Memory B cell (primary cell): Measurements from ENCODE around the gene TTC23L.

ENCODE experiments used
- ATAC-seq: fragments of 150-1000 bp; cut with Tn5 transposase; 2 replicates; pipeline ENCODE4 v1.10.0; 2021; ENCODE audit warnings: low read depth, mild to moderate bottlenecking, moderate library complexity
- DNase-seq, 2 donors: peaks; one replicate each; pipeline ENCODE4 v3.0.0; 2022; ENCODE audit warnings: low spot score in 2 of 2
- H3K27ac Mint-ChIP-seq: one replicate; pipeline ENCODE4 v1.8.0; 2022; ENCODE audit warnings: mild to moderate bottlenecking, moderate library complexity, mixed read lengths
- H3K27me3 Mint-ChIP-seq: one replicate; pipeline ENCODE4 v1.8.0; 2022; ENCODE audit warnings: mixed read lengths
- H3K36me3 Mint-ChIP-seq: one replicate; pipeline ENCODE4 v1.8.0; 2022; ENCODE audit warnings: mild to moderate bottlenecking, mixed read lengths
- H3K4me1 Mint-ChIP-seq: one replicate; pipeline ENCODE4 v1.8.0; 2022; ENCODE audit warnings: mixed read lengths
- H3K4me3 Mint-ChIP-seq: one replicate; pipeline ENCODE4 v1.8.0; 2022; ENCODE audit warnings: mild to moderate bottlenecking, moderate library complexity, mixed read lengths
- H3K9me3 Mint-ChIP-seq: one replicate; pipeline ENCODE4 v1.8.0; 2022; ENCODE audit warnings: mixed read lengths

TTC23L gene, protein sequence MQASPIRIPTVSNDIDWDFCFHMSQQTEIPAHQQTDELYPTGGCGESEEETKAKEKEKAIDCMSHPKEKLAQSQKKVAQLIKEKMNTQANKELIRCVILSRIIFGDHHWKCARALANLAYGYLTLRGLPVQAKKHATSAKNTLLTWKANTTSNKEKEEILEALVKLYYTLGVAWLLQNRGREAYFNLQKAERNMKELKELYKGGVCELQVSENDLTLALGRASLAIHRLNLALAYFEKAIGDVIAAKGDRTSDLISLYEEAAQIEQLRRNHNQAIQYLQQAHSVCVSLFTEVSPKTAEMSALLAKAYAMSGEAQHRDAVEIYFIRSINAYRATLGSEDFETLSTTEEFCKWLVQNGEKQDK

DNA sequence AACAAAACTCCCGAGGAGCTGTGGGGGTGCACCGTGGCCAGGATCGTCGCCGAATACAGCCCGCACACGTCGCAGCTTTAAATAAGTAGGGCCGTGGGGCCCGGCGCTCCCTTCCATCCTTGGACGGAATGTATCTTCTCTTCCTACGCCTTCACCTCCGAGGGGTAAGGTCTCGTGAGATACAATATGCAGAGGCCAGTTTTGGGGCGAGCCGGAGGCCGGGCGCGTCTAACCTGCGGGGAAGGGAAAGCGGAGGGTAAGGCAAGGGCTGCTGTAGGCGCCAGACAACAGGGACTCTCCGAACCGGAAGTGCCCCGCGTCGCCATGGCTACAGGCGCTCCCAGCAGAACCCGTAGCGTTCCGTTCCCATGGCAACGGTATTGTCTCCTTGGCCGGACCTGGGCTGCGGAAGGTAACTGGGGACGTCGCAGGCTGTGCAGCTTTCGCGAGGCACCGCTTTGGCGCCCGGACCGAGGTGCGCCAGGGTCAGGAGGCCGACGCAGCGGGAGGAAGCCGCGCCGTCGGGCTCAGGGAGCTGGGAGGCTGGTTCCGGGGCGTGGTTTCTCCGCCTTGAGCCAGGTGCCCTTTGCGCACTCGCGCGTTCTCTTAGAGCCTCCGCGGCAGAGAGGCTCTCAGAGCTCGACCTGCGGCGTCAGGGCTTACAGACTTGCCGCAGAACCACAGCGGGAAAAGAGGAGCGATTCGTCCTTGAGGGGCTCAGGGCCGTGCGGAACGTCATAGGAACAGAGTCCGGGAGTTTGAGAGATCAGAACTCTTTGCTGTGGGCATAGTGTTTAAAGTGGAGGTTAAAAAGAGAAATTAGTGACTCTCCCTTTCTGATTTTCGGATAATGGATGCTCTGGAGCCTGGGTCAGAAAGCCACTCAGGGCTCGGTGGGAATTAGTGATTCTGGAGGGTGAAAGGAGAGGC, at the start of gene TTC23L:
Gene TTC23L (plus strand): TSS at position 380 of the 930 bp plus-strand sequence. CDS start 1,508 bp downstream, outside the sequence.
- Mint-ChIP-seq H3K27me3 (no peaks in the 10 kb centered on the region), H3K9me3 (no peaks in the 10 kb centered on the region), H3K4me1 (peaks cover 11% of the 10 kb centered on the region), H3K27ac (peak within 1 kb of the TSS; percentile 94), H3K36me3 (no peaks in the 10 kb centered on the region), H3K4me3 (peak within 1 kb of the TSS; percentile 92)
- DNase-seq (peak; percentile 88 to 91), ATAC-seq (peak; percentile 92)

DNA sequence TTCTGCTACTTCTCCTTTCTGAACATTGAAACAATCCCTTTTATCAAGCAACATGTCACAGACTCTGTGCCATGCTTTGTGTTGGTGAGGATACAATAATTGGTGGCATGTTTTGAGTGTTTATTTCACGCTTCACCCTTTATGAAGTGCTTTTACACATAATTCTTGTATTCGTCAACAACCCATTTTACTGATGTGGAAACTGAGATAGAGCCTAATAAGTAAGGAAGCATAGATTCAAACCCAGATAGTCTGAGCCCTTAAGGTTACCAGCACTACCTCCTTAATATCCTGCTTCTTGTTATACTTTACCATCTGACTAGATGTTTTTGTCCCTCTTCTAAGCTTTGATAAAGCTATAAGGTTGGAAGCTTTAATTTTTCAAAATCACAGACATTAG, 49.3 kb upstream of the TTC23L start:
- Mint-ChIP-seq H3K27me3 (peaks cover 4% of the 10 kb centered on the region), H3K9me3 (peaks cover 6% of the 10 kb centered on the region), H3K4me3 (no peak overlapping the region)

DNA sequence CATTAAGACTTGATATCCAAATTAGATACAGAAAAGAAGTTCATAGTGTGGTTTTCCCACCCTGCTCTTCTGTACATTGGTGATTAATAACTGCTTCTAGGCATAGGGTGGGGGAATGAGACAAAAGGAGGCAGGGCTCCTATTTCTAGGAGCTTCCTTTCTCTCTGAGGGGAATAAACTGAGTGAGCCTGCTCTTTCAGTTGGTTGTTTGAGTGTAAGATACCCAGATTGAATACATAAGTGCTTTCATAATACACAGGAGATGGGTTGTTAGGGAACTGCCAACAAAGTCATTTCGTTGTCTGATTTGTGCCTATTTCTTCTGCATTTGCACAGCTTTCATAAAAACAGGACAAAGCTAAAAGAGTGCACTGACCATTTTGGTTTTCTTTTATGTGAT, 48.9 kb upstream of the TTC23L start:
- no peak for ATAC-seq
- no peaks in the 10 kb centered on the region for H3K36me3 Mint-ChIP-seq
- DNase-seq, result no peak

More for the DNA sequence above, 49.3 kb upstream of the TTC23L start:
- ATAC-seq (no peak), DNase-seq (no peak)
- no peak overlapping the region for H3K27ac Mint-ChIP-seq
- H3K36me3 Mint-ChIP-seq, result no peaks in the 10 kb centered on the region
- H3K4me1 Mint-ChIP-seq, result no peaks in the 10 kb centered on the region

DNA sequence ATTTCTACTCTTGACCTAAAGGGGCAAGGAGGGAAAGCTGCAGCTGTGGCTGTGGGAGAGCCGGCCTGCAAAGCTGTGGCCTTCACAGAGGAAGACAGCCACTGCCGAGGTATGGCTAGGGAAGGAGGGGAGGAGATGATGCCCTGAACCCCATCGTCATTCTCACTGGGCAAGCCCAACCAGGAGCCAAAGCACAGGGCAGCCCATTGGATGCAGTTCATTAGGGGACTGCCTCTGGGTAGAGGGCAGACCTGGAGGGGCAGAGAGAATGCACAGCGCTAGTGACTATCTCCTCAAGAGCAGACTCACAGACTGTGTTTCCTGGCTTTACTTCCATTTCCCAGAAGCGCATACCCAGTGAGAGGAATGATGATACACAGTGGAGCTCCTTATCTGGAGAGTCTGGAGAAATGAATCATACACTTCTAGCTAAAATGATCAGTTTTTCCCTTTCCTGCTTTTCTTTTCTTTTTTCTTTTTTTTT, 47.2 kb upstream of the TTC23L start:
- H3K27me3 Mint-ChIP-seq, result peaks cover 4% of the 10 kb centered on the region
- no peaks in the 10 kb centered on the region for H3K36me3 Mint-ChIP-seq
- no peaks in the 10 kb centered on the region for H3K4me1 Mint-ChIP-seq
- no peak overlapping the region for H3K4me3 Mint-ChIP-seq
- DNase-seq, result no peak
- ATAC-seq, result no peak
- no peak overlapping the region for H3K27ac Mint-ChIP-seq
- peaks cover 3% of the 10 kb centered on the region for H3K9me3 Mint-ChIP-seq

More for the DNA sequence above, 48.9 kb upstream of the TTC23L start:
- Mint-ChIP-seq H3K27ac (no peak overlapping the region), H3K4me3 (no peak overlapping the region), H3K4me1 (no peaks in the 10 kb centered on the region), H3K9me3 (peaks cover 6% of the 10 kb centered on the region), H3K27me3 (peaks cover 4% of the 10 kb centered on the region)

DNA sequence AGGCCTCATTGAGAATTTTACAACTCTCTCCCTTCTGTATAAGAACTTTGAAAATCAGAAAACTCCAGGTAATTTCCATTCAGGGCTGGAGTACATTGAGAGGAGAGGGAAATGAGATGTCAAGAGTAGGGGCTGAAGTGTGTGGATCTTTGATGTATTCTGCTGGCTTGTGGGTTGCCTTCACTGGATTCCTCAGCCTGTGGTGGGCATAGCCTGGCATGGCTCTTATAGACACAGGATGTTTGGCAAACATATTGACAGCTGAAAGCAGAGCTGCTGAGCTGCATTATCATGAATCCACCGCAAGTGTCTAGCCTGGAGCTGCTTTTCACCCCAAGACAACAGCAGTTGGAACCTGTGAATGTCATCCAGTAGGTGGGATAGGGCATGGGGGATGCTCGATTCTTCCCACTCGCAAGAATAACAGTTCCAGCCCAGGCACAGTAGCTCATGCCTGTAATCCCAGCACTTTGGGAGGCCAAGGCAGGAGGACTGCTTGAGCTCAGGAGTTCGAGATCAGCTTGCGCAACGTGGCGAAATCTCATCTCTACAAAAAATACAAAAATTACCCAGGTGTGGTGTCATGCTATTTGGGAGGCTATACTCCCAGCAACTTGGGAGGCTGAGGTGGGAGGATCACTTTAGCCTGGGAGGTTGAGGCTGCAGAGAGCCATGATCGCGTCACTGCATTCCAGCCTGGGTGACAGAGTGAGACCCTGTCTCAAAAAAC, 36.0 kb upstream of the TTC23L start:
- no peaks in the 10 kb centered on the region for H3K9me3 Mint-ChIP-seq
- ATAC-seq, result no peak
- H3K4me1 Mint-ChIP-seq, result no peaks in the 10 kb centered on the region
- no peak for DNase-seq
- H3K27ac Mint-ChIP-seq, result no peak overlapping the region
- H3K27me3 Mint-ChIP-seq, result peaks cover 12% of the 10 kb centered on the region
- no peaks in the 10 kb centered on the region for H3K36me3 Mint-ChIP-seq
- no peak overlapping the region for H3K4me3 Mint-ChIP-seq

DNA sequence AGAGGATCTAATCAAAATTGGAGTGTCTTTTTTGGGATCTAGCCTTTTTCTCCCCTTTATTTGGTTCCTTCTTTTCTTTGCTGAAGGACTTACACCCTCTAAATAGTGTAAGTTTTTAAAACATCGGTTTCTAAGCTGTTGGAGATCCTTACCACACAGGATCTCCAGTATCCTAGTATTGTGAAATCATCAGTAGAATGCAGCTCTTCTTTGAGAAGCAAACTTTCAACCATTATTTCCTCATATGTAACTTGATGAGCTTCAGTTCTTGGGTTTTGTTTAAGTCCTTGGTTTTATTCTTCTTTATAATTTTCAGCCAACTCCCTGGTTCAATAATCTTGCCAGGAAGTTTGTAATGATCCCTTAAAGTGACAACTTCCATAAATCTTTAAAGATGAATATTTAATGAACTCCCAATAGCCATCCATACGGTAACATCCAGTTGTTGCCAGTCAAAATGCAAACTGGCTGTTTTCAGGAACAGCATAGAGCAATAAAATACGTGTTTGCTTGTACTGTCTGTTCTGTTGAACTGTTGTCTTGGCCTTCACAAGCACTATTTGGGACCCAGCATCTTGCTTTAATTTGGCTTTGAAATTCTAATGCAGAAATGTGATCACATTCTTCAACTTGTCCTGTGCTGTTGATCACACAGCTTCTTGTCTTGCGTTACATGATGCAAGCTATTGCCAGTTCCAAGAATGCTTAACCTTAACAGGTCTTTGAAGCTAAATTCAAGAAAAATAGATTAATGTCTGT, 34.8 kb upstream of the TTC23L start:
- DNase-seq (no peak), ATAC-seq (no peak)
- no peak overlapping the region for H3K4me3 Mint-ChIP-seq
- H3K27me3 Mint-ChIP-seq, result peaks cover 12% of the 10 kb centered on the region
- no peaks in the 10 kb centered on the region for H3K4me1 Mint-ChIP-seq
- no peaks in the 10 kb centered on the region for H3K9me3 Mint-ChIP-seq
- no peak overlapping the region for H3K27ac Mint-ChIP-seq
- H3K36me3 Mint-ChIP-seq, result no peaks in the 10 kb centered on the region

DNA sequence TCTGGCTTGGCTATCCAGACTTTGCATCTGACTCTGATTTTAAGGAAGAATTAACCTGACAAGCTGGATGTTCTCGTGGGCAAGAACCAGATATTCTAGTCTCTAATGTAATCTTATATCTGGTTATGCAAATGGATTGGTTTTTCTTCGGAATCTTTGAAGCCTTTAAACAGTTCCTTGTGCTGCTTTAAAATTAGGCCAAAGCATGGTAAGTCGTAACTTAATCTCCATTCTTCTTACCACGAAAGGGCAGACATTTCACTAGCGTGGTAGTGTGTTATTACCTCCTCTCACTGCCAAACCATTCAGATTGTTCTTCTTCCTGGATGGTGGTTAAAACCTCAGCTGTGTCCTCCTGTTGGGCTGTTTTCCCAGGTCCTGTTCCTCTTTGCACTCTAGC, 34.1 kb upstream of the TTC23L start:
- Mint-ChIP-seq H3K4me1 (no peaks in the 10 kb centered on the region), H3K4me3 (no peak overlapping the region), H3K27ac (no peak overlapping the region), H3K9me3 (no peaks in the 10 kb centered on the region), H3K27me3 (peaks cover 12% of the 10 kb centered on the region), H3K36me3 (no peaks in the 10 kb centered on the region)
- DNase-seq, result no peak
- no peak for ATAC-seq

DNA sequence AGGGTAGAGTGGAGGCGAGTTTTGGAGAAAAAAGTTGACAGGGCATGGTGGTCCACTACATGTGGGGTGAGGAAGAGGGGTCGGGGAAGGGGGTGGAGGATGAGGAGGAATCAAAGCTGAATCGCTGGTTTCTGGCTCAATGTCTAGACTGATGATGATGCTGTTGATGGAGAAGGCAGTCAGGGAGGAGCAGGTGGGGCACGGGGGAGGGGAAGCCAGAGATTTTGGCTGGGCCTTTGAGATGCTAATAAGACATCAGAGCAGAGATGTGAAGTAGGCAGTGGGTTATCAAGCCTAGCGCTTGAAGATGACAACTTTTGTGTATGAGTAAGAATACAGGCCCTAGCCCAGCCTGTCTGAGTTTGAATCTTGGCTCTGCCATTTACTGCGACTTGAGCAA, 32.4 kb upstream of the TTC23L start:
- H3K36me3 Mint-ChIP-seq, result no peaks in the 10 kb centered on the region
- DNase-seq (no peak), ATAC-seq (no peak)
- H3K27ac Mint-ChIP-seq, result no peak overlapping the region
- H3K27me3 Mint-ChIP-seq, result peaks cover 15% of the 10 kb centered on the region
- no peaks in the 10 kb centered on the region for H3K4me1 Mint-ChIP-seq
- H3K9me3 Mint-ChIP-seq, result no peaks in the 10 kb centered on the region
- H3K4me3 Mint-ChIP-seq, result no peak overlapping the region

DNA sequence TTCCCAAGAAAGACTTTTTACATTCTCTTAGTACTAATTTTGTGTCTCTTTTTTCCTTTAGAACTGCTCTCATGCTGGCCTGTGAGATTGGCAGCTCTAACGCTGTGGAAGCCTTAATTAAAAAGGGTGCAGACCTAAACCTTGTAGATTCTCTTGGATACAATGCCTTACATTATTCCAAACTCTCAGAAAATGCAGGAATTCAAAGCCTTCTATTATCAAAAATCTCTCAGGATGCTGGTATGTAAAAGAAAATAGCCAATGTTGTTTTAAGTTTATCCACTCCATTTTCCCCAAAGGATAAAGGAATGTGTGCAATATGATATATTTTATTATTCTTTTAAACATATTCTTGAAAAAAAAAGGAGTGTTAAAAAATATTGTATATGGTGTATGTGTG, 27.3 kb upstream of the TTC23L start:
- H3K4me3 Mint-ChIP-seq, result no peak overlapping the region
- no peaks in the 10 kb centered on the region for H3K36me3 Mint-ChIP-seq
- no peaks in the 10 kb centered on the region for H3K4me1 Mint-ChIP-seq
- H3K27ac Mint-ChIP-seq, result no peak overlapping the region
- H3K27me3 Mint-ChIP-seq, result peaks cover 5% of the 10 kb centered on the region
- H3K9me3 Mint-ChIP-seq, result no peaks in the 10 kb centered on the region
- DNase-seq, result no peak
- no peak for ATAC-seq

DNA sequence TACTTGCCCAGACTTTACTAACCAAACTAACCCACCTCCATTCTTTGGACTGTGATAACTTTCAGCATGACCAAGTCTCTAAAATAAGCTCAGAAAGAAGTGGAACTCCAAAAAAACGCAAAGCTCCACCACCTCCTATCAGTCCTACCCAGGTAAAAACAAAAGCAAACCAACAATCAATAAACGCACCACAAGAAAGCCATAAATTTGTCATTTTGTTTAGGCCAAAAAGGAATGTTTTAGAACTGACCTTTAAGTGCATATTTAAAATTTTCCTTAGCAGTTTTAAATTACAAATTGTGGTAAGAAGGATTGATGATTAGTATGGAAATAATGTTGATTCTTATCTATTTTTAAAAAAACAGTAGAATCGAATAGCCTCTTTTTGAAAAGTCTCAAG, 25.5 kb upstream of the TTC23L start:
- no peak overlapping the region for H3K4me3 Mint-ChIP-seq
- DNase-seq (no peak), ATAC-seq (no peak)
- H3K9me3 Mint-ChIP-seq, result no peaks in the 10 kb centered on the region
- no peaks in the 10 kb centered on the region for H3K4me1 Mint-ChIP-seq
- H3K36me3 Mint-ChIP-seq, result no peaks in the 10 kb centered on the region
- H3K27ac Mint-ChIP-seq, result no peak overlapping the region
- peaks cover 3% of the 10 kb centered on the region for H3K27me3 Mint-ChIP-seq

DNA sequence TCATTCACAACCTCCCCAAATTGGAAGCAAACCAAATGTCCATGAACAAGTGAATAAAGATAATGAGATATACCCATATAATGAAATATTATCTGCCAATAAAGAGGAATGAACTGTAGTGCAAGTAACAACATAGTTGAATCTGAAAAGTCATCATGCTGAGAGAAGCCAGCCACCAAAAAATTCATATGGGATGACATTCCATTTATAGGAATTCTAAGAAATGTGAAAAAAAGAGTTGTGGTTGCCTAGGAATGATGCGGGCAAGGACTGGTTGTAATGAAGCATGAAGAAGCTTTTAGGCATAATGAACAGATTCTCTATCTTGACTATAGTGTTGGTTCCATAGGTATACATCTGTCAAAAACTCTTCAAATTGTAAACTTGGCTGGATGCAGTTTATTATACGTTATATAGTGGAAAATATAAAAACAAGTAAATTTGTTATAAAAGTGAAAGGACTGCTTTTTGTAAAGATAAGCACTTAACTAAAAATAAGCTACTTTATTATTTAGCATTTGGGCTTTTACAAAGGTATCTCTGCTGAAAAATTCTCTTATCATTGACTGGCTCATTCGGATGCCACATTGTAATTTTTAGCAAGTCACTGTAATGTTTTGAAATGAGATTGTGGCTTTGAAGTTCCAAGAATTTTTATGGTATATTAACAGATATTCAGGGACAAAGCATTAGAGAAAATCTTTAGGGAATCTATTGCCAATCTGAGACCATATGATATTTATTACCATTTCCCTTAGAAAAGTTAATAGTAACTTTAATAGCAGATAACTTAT, 21.2 kb upstream of the TTC23L start:
- H3K4me3 Mint-ChIP-seq, result no peak overlapping the region
- no peaks in the 10 kb centered on the region for H3K9me3 Mint-ChIP-seq
- ATAC-seq, result no peak
- H3K27me3 Mint-ChIP-seq, result peaks cover 2% of the 10 kb centered on the region
- no peak for DNase-seq
- H3K27ac Mint-ChIP-seq, result no peak overlapping the region
- H3K36me3 Mint-ChIP-seq, result no peaks in the 10 kb centered on the region
- no peaks in the 10 kb centered on the region for H3K4me1 Mint-ChIP-seq

DNA sequence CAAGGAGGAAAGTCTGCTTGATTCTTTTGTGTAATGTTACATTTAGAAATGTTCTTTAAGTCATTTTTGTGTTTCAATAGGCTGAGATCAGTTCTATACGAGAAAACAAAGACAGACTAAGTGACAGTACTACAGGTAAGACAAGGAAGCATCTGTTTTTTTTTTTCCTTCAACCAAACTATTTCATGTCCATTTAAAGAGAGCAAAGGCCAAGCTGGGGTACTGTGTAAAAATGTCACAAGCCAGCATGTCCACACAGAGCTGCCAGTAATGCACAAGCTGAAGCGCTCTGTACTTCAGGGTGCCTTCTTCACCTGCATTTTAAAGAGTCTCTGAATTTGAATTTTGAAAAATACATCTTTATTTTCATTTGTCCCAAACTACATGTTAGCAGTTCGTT, 20.2 kb upstream of the TTC23L start:
- H3K9me3 Mint-ChIP-seq, result no peaks in the 10 kb centered on the region
- H3K4me3 Mint-ChIP-seq, result no peak overlapping the region
- H3K4me1 Mint-ChIP-seq, result peaks cover 2% of the 10 kb centered on the region
- H3K36me3 Mint-ChIP-seq, result no peaks in the 10 kb centered on the region
- no peak overlapping the region for H3K27ac Mint-ChIP-seq
- peaks cover 6% of the 10 kb centered on the region for H3K27me3 Mint-ChIP-seq
- ATAC-seq, result no peak
- no peak for DNase-seq

DNA sequence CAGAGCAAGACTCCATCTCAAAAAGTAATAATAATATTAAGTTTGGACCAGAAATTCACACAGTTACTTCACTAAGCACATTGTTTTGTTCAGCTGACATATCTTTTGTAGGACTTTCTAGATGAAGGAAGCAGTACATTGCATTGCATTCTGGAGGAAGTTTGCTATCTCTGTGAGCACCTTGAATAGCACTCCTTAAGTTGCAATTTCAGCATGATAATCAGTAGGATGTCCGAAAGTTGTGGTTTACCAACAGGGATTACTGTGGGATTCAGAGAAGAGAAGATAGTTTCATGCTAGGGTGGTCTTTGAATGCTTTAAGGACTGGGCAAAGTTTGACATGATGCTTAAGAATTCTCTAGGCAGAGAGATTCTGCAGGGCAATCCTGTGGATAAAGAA, 18.4 kb upstream of the TTC23L start:
- Mint-ChIP-seq H3K27ac (no peak overlapping the region), H3K4me3 (no peak overlapping the region), H3K9me3 (no peaks in the 10 kb centered on the region), H3K36me3 (no peaks in the 10 kb centered on the region), H3K4me1 (peaks cover 2% of the 10 kb centered on the region), H3K27me3 (peaks cover 11% of the 10 kb centered on the region)
- ATAC-seq (no peak), DNase-seq (no peak)
